OCI-LY7 (cell line): ENCODE data around the gene STIM2. TPM values are rescaled to one million over a fixed set of nuclear protein-coding genes. Genes with fewer than 3 reads are reported as not detected.

Experiments used
- BruUV-seq: library from RNA; stranded (reverse); fragments of 400-500 nt; replicated peaks from 2 replicates; lab custom pipeline; 2021; lab: Mats Ljungman, UMichigan
- CTCF ChIA-PET: fragments of 300-600 bp; sonication (Branson Sonifier 250); formaldehyde crosslinking; loops from one replicate; lab custom pipeline; 2022; ENCODE audit warnings: antibody characterized with exemption; ENCODE audit not compliant: unreplicated experiment; lab: Charles Lee
- POLR2A ChIA-PET: fragments of 300-600 bp; sonication (Branson Sonifier 250); formaldehyde crosslinking; loops from one replicate; lab custom pipeline; 2022; ENCODE audit warnings: antibody characterized with exemption; lab: Charles Lee
- DNase-seq: peaks from one replicate; pipeline ENCODE4 v3.0.0-alpha.2; 2015; ENCODE audit warnings: low spot score
- H2AFZ ChIP-seq: fragments of 200-600 bp; sonication (generic), shearing (Covaris generic); 2 replicates; pipeline ENCODE4 v1.6.1; 2014; ENCODE audit warnings: mild to moderate bottlenecking, antibody characterized with exemption, low read length, moderate library complexity
- H3K27ac ChIP-seq: fragments of 200-600 bp; sonication (generic); 2 replicates; pipeline ENCODE4 v1.5.1; 2014; ENCODE audit warnings: mixed run types, low read depth, mild to moderate bottlenecking, moderate library complexity, low read length, inconsistent platforms; ENCODE audit not compliant: poor library complexity, severe bottlenecking
- H3K36me3 ChIP-seq: fragments of 200-600 bp; sonication (generic); 2 replicates; pipeline ENCODE4 v1.6.1; 2014; ENCODE audit warnings: mild to moderate bottlenecking, antibody characterized with exemption, low read length, moderate library complexity, mixed read lengths; ENCODE audit not compliant: insufficient read depth
- H3K4me1 ChIP-seq: fragments of 200-600 bp; sonication (generic); 2 replicates; pipeline ENCODE4 v1.5.1; 2014; ENCODE audit warnings: mild to moderate bottlenecking, low read length; ENCODE audit not compliant: insufficient read depth, poor library complexity, severe bottlenecking
- H3K4me2 ChIP-seq: fragments of 200-600 bp; sonication (generic); 2 replicates; pipeline ENCODE4 v1.6.1; 2014; ENCODE audit warnings: mild to moderate bottlenecking, low read length
- H3K4me3 ChIP-seq: fragments of 200-600 bp; sonication (generic); 2 replicates; pipeline ENCODE4 v1.5.1; 2014; ENCODE audit warnings: mild to moderate bottlenecking, low read depth, low read length; ENCODE audit not compliant: poor library complexity, severe bottlenecking
- H3K79me2 ChIP-seq: fragments of 200-600 bp; sonication (generic); 2 replicates; pipeline ENCODE4 v1.6.1; 2016; ENCODE audit warnings: low read depth, mild to moderate bottlenecking, low read length, moderate library complexity, mixed read lengths; ENCODE audit not compliant: insufficient read depth
- H3K9me2 ChIP-seq: fragments of 200-600 bp; sonication (generic); 2 replicates; pipeline ENCODE4 v1.6.1; 2016; ENCODE audit warnings: mild to moderate bottlenecking, low read length, mixed read lengths; ENCODE audit not compliant: insufficient read depth
- H3K9me3 ChIP-seq: fragments of 200-600 bp; sonication (generic); 2 replicates; pipeline ENCODE4 v1.6.1; 2014; ENCODE audit warnings: mild to moderate bottlenecking, mixed run types, low read length, mixed read lengths
- H4K20me1 ChIP-seq: fragments of 200-600 bp; sonication (generic); 2 replicates; pipeline ENCODE4 v1.6.1; 2014; ENCODE audit warnings: mild to moderate bottlenecking, antibody characterized with exemption, low read length, moderate library complexity, mixed read lengths; ENCODE audit not compliant: insufficient read depth
- CTCF ChIP-seq: fragments of 200-600 bp; sonication (generic); conservative IDR thresholded peaks from 2 replicates; pipeline ENCODE4 v1.5.1; 2014; ENCODE audit warnings: mild to moderate bottlenecking, antibody characterized with exemption, low read length, moderate library complexity, mixed read lengths
- EZH2phosphoT487 ChIP-seq: fragments of 200-600 bp; sonication (generic); IDR thresholded peaks from 2 replicates; pipeline ENCODE4 v1.6.1; 2018; ENCODE audit warnings: low read depth, borderline replicate concordance, mild to moderate bottlenecking, mixed run types, antibody characterized with exemption, low read length, moderate library complexity, mixed read lengths
- intact Hi-C: fragments of 100-400 bp; cut with micrococcal nuclease; formaldehyde crosslinking; loops from one replicate; pipeline ENCODE4 v1.10.0; 2022; ENCODE audit not compliant: unreplicated experiment
- total RNA-seq, 2 experiments: library from RNA; depleted of rRNA in 1 of 2; stranded (reverse); fragments of >200 nt in 1 of 2; shearing (Covaris generic) in 1 of 2; gene quantifications; 2 replicates each; pipeline ENCODE4 v1.2.3, GENCODE V29; 2014 to 2022

Gene STIM2
- total RNA-seq, 2 experiments from 2014 or later, result 108 to 309 TPM

GRCh38 chr4:26943391-26943790 lies 82.8 kb downstream of the STIM2 start:
- ChIA-PET CTCF (no interaction called here), POLR2A (interaction anchor here (0.6 to 1.7 kb wide), 4 partner anchors 13 to 56 kb away, joined by 3 to 5 read pairs (median 3); no protein-coding TSS in a partner anchor)
- no peak overlapping the region for H2AFZ ChIP-seq
- peaks cover 84% of the 10 kb centered on the region for H3K36me3 ChIP-seq
- H3K4me3 ChIP-seq, result no peak overlapping the region
- H3K79me2 ChIP-seq, result peaks cover 100% of the 10 kb centered on the region
- no peak for DNase-seq
- BruUV-seq, result no TSS peak
- no peaks in the 10 kb centered on the region for H4K20me1 ChIP-seq
- peaks cover 16% of the 10 kb centered on the region for H3K4me1 ChIP-seq
- H3K9me2 ChIP-seq, result no peaks in the 10 kb centered on the region
- no peak overlapping the region for H3K27ac ChIP-seq
- no peak overlapping the region for H3K4me2 ChIP-seq
- no peak for TF ChIP-seq CTCF
- no peak for TF ChIP-seq EZH2phosphoT487
- intact Hi-C loops, result no loop called here
- H3K9me3 ChIP-seq, result peaks cover 11% of the 10 kb centered on the region; the same call in 1 of the 2 replicates

GRCh38 chr4:26945794-26946193 lies 85.2 kb downstream of the STIM2 start:
- CTCF ChIA-PET, result no interaction called here
- Histone ChIP-seq H3K36me3 (peaks cover 88% of the 10 kb centered on the region), H3K4me1 (peaks cover 2% of the 10 kb centered on the region), H3K27ac (no peak overlapping the region), H3K9me3 (peaks cover 26% of the 10 kb centered on the region; the same call in 1 of the 2 replicates), H2AFZ (no peak overlapping the region), H3K9me2 (no peaks in the 10 kb centered on the region), H3K4me2 (no peak overlapping the region), H3K79me2 (peaks cover 100% of the 10 kb centered on the region), H4K20me1 (no peaks in the 10 kb centered on the region), H3K4me3 (no peak overlapping the region)
- TF ChIP-seq CTCF (no peak), EZH2phosphoT487 (no peak)
- no TSS peak for BruUV-seq
- no peak for DNase-seq
- POLR2A ChIA-PET, result no interaction called here
- intact Hi-C loops, result no loop called here

GRCh38 chr4:26947318-26947717 lies 86.7 kb downstream of the STIM2 start:
- Histone ChIP-seq H3K4me2 (no peak overlapping the region), H3K9me3 (peaks cover 33% of the 10 kb centered on the region; the same call in 1 of the 2 replicates), H3K9me2 (no peaks in the 10 kb centered on the region), H3K4me3 (no peak overlapping the region), H4K20me1 (no peaks in the 10 kb centered on the region), H3K27ac (no peak overlapping the region), H2AFZ (no peak overlapping the region), H3K4me1 (no peaks in the 10 kb centered on the region), H3K79me2 (peaks cover 100% of the 10 kb centered on the region), H3K36me3 (peaks cover 88% of the 10 kb centered on the region)
- POLR2A ChIA-PET, result interaction anchor here (1.4 to 2.4 kb wide), 2 partner anchors 10 to 61 kb away, joined by 6 to 8 read pairs; no protein-coding TSS in a partner anchor
- TF ChIP-seq EZH2phosphoT487, result no peak
- TF ChIP-seq CTCF, result no peak
- no peak for DNase-seq
- CTCF ChIA-PET, result no interaction called here
- BruUV-seq, result no TSS peak
- intact Hi-C loops, result no loop called here
